OCI-LY7 (cell line): ENCODE data around the gene TUBGCP2. TPM values are rescaled to one million over a fixed set of nuclear protein-coding genes. Genes with fewer than 3 reads are reported as not detected.

Experiments
- BruUV-seq: library from RNA; stranded (reverse); fragments of 400-500 nt; replicated peaks from 2 replicates; lab custom pipeline; 2021; lab: Mats Ljungman, UMichigan
- CTCF ChIA-PET: fragments of 300-600 bp; sonication (Branson Sonifier 250); formaldehyde crosslinking; loops from one replicate; lab custom pipeline; 2022; ENCODE audit warnings: antibody characterized with exemption; ENCODE audit not compliant: unreplicated experiment; lab: Charles Lee
- POLR2A ChIA-PET: fragments of 300-600 bp; sonication (Branson Sonifier 250); formaldehyde crosslinking; loops from one replicate; lab custom pipeline; 2022; ENCODE audit warnings: antibody characterized with exemption; lab: Charles Lee
- DNase-seq: peaks from one replicate; pipeline ENCODE4 v3.0.0-alpha.2; 2015; ENCODE audit warnings: low spot score
- H2AFZ ChIP-seq: fragments of 200-600 bp; sonication (generic), shearing (Covaris generic); 2 replicates; pipeline ENCODE4 v1.6.1; 2014; ENCODE audit warnings: mild to moderate bottlenecking, antibody characterized with exemption, low read length, moderate library complexity
- H3K27ac ChIP-seq: fragments of 200-600 bp; sonication (generic); 2 replicates; pipeline ENCODE4 v1.5.1; 2014; ENCODE audit warnings: mixed run types, low read depth, mild to moderate bottlenecking, moderate library complexity, low read length, inconsistent platforms; ENCODE audit not compliant: poor library complexity, severe bottlenecking
- H3K36me3 ChIP-seq: fragments of 200-600 bp; sonication (generic); 2 replicates; pipeline ENCODE4 v1.6.1; 2014; ENCODE audit warnings: mild to moderate bottlenecking, antibody characterized with exemption, low read length, moderate library complexity, mixed read lengths; ENCODE audit not compliant: insufficient read depth
- H3K4me1 ChIP-seq: fragments of 200-600 bp; sonication (generic); 2 replicates; pipeline ENCODE4 v1.5.1; 2014; ENCODE audit warnings: mild to moderate bottlenecking, low read length; ENCODE audit not compliant: insufficient read depth, poor library complexity, severe bottlenecking
- H3K4me2 ChIP-seq: fragments of 200-600 bp; sonication (generic); 2 replicates; pipeline ENCODE4 v1.6.1; 2014; ENCODE audit warnings: mild to moderate bottlenecking, low read length
- H3K4me3 ChIP-seq: fragments of 200-600 bp; sonication (generic); 2 replicates; pipeline ENCODE4 v1.5.1; 2014; ENCODE audit warnings: mild to moderate bottlenecking, low read depth, low read length; ENCODE audit not compliant: poor library complexity, severe bottlenecking
- H3K79me2 ChIP-seq: fragments of 200-600 bp; sonication (generic); 2 replicates; pipeline ENCODE4 v1.6.1; 2016; ENCODE audit warnings: low read depth, mild to moderate bottlenecking, low read length, moderate library complexity, mixed read lengths; ENCODE audit not compliant: insufficient read depth
- H3K9me2 ChIP-seq: fragments of 200-600 bp; sonication (generic); 2 replicates; pipeline ENCODE4 v1.6.1; 2016; ENCODE audit warnings: mild to moderate bottlenecking, low read length, mixed read lengths; ENCODE audit not compliant: insufficient read depth
- H3K9me3 ChIP-seq: fragments of 200-600 bp; sonication (generic); 2 replicates; pipeline ENCODE4 v1.6.1; 2014; ENCODE audit warnings: mild to moderate bottlenecking, mixed run types, low read length, mixed read lengths
- H4K20me1 ChIP-seq: fragments of 200-600 bp; sonication (generic); 2 replicates; pipeline ENCODE4 v1.6.1; 2014; ENCODE audit warnings: mild to moderate bottlenecking, antibody characterized with exemption, low read length, moderate library complexity, mixed read lengths; ENCODE audit not compliant: insufficient read depth
- CTCF ChIP-seq: fragments of 200-600 bp; sonication (generic); conservative IDR thresholded peaks from 2 replicates; pipeline ENCODE4 v1.5.1; 2014; ENCODE audit warnings: mild to moderate bottlenecking, antibody characterized with exemption, low read length, moderate library complexity, mixed read lengths
- EZH2phosphoT487 ChIP-seq: fragments of 200-600 bp; sonication (generic); IDR thresholded peaks from 2 replicates; pipeline ENCODE4 v1.6.1; 2018; ENCODE audit warnings: low read depth, borderline replicate concordance, mild to moderate bottlenecking, mixed run types, antibody characterized with exemption, low read length, moderate library complexity, mixed read lengths
- intact Hi-C: fragments of 100-400 bp; cut with micrococcal nuclease; formaldehyde crosslinking; loops from one replicate; pipeline ENCODE4 v1.10.0; 2022; ENCODE audit not compliant: unreplicated experiment
- total RNA-seq, 2 experiments: library from RNA; depleted of rRNA in 1 of 2; stranded (reverse); fragments of >200 nt in 1 of 2; shearing (Covaris generic) in 1 of 2; gene quantifications; 2 replicates each; pipeline ENCODE4 v1.2.3, GENCODE V29; 2014 to 2022

The TUBGCP2 gene
- total RNA-seq, 2 experiments from 2014 or later, result 40.5 to 56.1 TPM

GRCh38 chr10:133353202-133353959 lies 44.7 kb upstream of the TUBGCP2 start:
- peaks cover 7% of the 10 kb centered on the region for H3K4me1 ChIP-seq
- H3K79me2 ChIP-seq, result no peaks in the 10 kb centered on the region
- BruUV-seq, result no TSS peak
- H3K27ac ChIP-seq, result no peak overlapping the region
- no peaks in the 10 kb centered on the region for H3K9me3 ChIP-seq
- ChIA-PET CTCF (interaction anchor here (0.6 kb wide), 1 partner anchor 45 kb away, joined by 3 read pairs; no protein-coding TSS in a partner anchor), POLR2A (interaction anchor here (0.6 kb wide), 1 partner anchor 53 kb away, joined by 5 read pairs; no protein-coding TSS in a partner anchor)
- H2AFZ ChIP-seq, result no peak overlapping the region
- no peaks in the 10 kb centered on the region for H4K20me1 ChIP-seq
- H3K4me3 ChIP-seq, result no peak overlapping the region
- no peak overlapping the region for H3K4me2 ChIP-seq
- no peaks in the 10 kb centered on the region for H3K36me3 ChIP-seq
- H3K9me2 ChIP-seq, result no peaks in the 10 kb centered on the region
- intact Hi-C loops, result no loop called here
- TF ChIP-seq EZH2phosphoT487 (no peak), CTCF (no peak)
- DNase-seq, result no peak

GRCh38 chr10:133351408-133352318 lies 43.0 kb upstream of the TUBGCP2 start:
- CTCF ChIA-PET, result no interaction called here
- no TSS peak for BruUV-seq

More at GRCh38 chr10:133351408-133352318, 43.0 kb upstream of the TUBGCP2 start:
- Histone ChIP-seq H3K9me3 (no peaks in the 10 kb centered on the region), H3K27ac (no peak overlapping the region), H3K4me3 (no peak overlapping the region), H3K9me2 (no peaks in the 10 kb centered on the region), H2AFZ (no peak overlapping the region), H3K4me1 (peaks cover 2% of the 10 kb centered on the region), H3K79me2 (no peaks in the 10 kb centered on the region), H3K4me2 (no peak overlapping the region), H4K20me1 (no peaks in the 10 kb centered on the region), H3K36me3 (no peaks in the 10 kb centered on the region)
- DNase-seq, result no peak
- TF ChIP-seq CTCF, result no peak
- POLR2A ChIA-PET, result interaction anchor here (0.6 kb wide), 1 partner anchor 36 kb away, joined by 5 read pairs; no protein-coding TSS in a partner anchor
- intact Hi-C loops, result no loop called here
